IPS-15b (cell line): Measurements from ENCODE around the gene CGNL1.

Experiments used
- H3K27me3 ChIP-seq: one replicate; pipeline ENCODE4 v1.6.1; 2013; ENCODE audit warnings: low read length; ENCODE audit not compliant: control insufficient read depth, insufficient read depth
- H3K36me3 ChIP-seq: one replicate; pipeline ENCODE4 v1.6.1; 2013; ENCODE audit warnings: low read length; ENCODE audit not compliant: control insufficient read depth, insufficient read depth
- H3K4me1 ChIP-seq: one replicate; pipeline ENCODE4 v1.6.1; 2013; ENCODE audit warnings: mild to moderate bottlenecking, low read length; ENCODE audit not compliant: control insufficient read depth, insufficient read depth
- H3K4me3 ChIP-seq: one replicate; pipeline ENCODE4 v1.5.1; 2013; ENCODE audit warnings: low read depth, low read length
- H3K9ac ChIP-seq: one replicate; pipeline ENCODE4 v1.6.1; 2013; ENCODE audit warnings: low read depth, mild to moderate bottlenecking, low read length
- H3K9me3 ChIP-seq: one replicate; pipeline ENCODE4 v1.6.1; 2013; ENCODE audit warnings: mild to moderate bottlenecking, low read length; ENCODE audit not compliant: control insufficient read depth, insufficient read depth

CGNL1 gene

GRCh38 chr15:57537488-57538264 lies 161.4 kb downstream of the CGNL1 start:
- Histone ChIP-seq H3K9ac (no peak overlapping the region), H3K4me1 (no peaks in the 10 kb centered on the region), H3K36me3 (peaks cover 18% of the 10 kb centered on the region), H3K4me3 (no peak overlapping the region), H3K9me3 (no peaks in the 10 kb centered on the region), H3K27me3 (no peaks in the 10 kb centered on the region)

GRCh38 chr15:57538265-57538529 lies 161.9 kb downstream of the CGNL1 start:
- H3K36me3 ChIP-seq, result peaks cover 18% of the 10 kb centered on the region
- H3K4me1 ChIP-seq, result no peaks in the 10 kb centered on the region
- no peaks in the 10 kb centered on the region for H3K9me3 ChIP-seq
- H3K9ac ChIP-seq, result no peak overlapping the region
- no peaks in the 10 kb centered on the region for H3K27me3 ChIP-seq
- no peak overlapping the region for H3K4me3 ChIP-seq

- Histone ChIP-seq H3K9me3 (no peaks in the 10 kb centered on the region), H3K27me3 (no peaks in the 10 kb centered on the region), H3K36me3 (peaks cover 22% of the 10 kb centered on the region), H3K4me1 (no peaks in the 10 kb centered on the region), H3K9ac (no peak overlapping the region), H3K4me3 (no peak overlapping the region)
These were observed 162.5 kb downstream of the CGNL1 start for GRCh38 chr15:57538821-57539220.

- H3K27me3 ChIP-seq, result no peaks in the 10 kb centered on the region
- H3K4me3 ChIP-seq, result no peak overlapping the region
- H3K9ac ChIP-seq, result no peak overlapping the region
- H3K36me3 ChIP-seq, result peaks cover 34% of the 10 kb centered on the region
- H3K4me1 ChIP-seq, result no peaks in the 10 kb centered on the region
- H3K9me3 ChIP-seq, result no peaks in the 10 kb centered on the region
These were observed 163.9 kb downstream of the CGNL1 start for GRCh38 chr15:57540211-57540610.

GRCh38 chr15:57540736-57541135 lies 164.4 kb downstream of the CGNL1 start:
- H3K27me3 ChIP-seq, result no peaks in the 10 kb centered on the region

GRCh38 chr15:57541271-57541670 lies 165.0 kb downstream of the CGNL1 start:
- peaks cover 40% of the 10 kb centered on the region for H3K36me3 ChIP-seq
- H3K4me3 ChIP-seq, result no peak overlapping the region
- H3K9me3 ChIP-seq, result no peaks in the 10 kb centered on the region
- no peaks in the 10 kb centered on the region for H3K27me3 ChIP-seq
- H3K9ac ChIP-seq, result no peak overlapping the region
- no peaks in the 10 kb centered on the region for H3K4me1 ChIP-seq

More at GRCh38 chr15:57540736-57541135, 164.4 kb downstream of the CGNL1 start:
- H3K9me3 ChIP-seq, result no peaks in the 10 kb centered on the region
- no peak overlapping the region for H3K9ac ChIP-seq
- H3K36me3 ChIP-seq, result peaks cover 36% of the 10 kb centered on the region
- H3K4me1 ChIP-seq, result no peaks in the 10 kb centered on the region
- H3K4me3 ChIP-seq, result no peak overlapping the region

- Histone ChIP-seq H3K4me3 (no peak overlapping the region), H3K4me1 (no peaks in the 10 kb centered on the region), H3K9ac (no peak overlapping the region), H3K27me3 (no peaks in the 10 kb centered on the region), H3K9me3 (no peaks in the 10 kb centered on the region), H3K36me3 (peaks cover 42% of the 10 kb centered on the region)
These were observed 165.7 kb downstream of the CGNL1 start for GRCh38 chr15:57541805-57542504.

GRCh38 chr15:57542505-57542817 lies 166.2 kb downstream of the CGNL1 start:
- Histone ChIP-seq H3K36me3 (peaks cover 47% of the 10 kb centered on the region), H3K9ac (no peak overlapping the region), H3K4me1 (no peaks in the 10 kb centered on the region), H3K4me3 (no peak overlapping the region), H3K9me3 (no peaks in the 10 kb centered on the region), H3K27me3 (no peaks in the 10 kb centered on the region)

GRCh38 chr15:57544848-57545480 lies 168.7 kb downstream of the CGNL1 start:
- Histone ChIP-seq H3K36me3 (peaks cover 54% of the 10 kb centered on the region), H3K9ac (no peak overlapping the region), H3K4me3 (no peak overlapping the region), H3K9me3 (no peaks in the 10 kb centered on the region), H3K27me3 (no peaks in the 10 kb centered on the region), H3K4me1 (no peaks in the 10 kb centered on the region)

- H3K9ac ChIP-seq, result no peak overlapping the region
- peaks cover 48% of the 10 kb centered on the region for H3K36me3 ChIP-seq
These were observed 169.7 kb downstream of the CGNL1 start for GRCh38 chr15:57545995-57546394.

DNA sequence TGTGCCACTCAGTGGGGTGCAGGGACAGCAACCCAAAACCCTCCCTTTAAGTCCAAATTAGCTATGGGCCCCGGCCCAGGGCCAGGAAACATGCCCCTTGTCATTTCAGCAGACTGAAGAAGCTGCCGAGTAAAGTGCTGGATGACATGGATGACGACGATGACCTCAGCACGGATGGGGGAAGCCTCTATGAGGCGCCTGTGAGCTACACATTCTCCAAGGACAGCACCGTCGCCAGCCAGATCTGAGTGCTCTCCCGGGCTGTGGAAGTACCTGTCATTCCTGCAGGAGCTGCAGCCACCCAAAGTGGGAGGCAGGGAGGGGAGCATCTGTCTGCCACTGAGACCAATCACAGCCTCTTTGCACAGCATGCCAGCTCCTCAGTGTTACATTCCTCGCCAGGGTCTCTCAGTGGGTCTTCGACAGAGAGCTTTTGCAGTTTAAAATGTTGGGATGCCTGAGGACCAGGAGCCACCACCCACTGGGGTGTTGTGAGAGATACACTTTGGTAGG lies 171.0 kb downstream of the CGNL1 start:
- Histone ChIP-seq H3K9me3 (no peaks in the 10 kb centered on the region), H3K27me3 (no peaks in the 10 kb centered on the region), H3K36me3 (peaks cover 52% of the 10 kb centered on the region), H3K4me1 (peaks cover 5% of the 10 kb centered on the region), H3K9ac (no peak overlapping the region), H3K4me3 (no peak overlapping the region)

More at GRCh38 chr15:57545995-57546394, 169.7 kb downstream of the CGNL1 start:
- Histone ChIP-seq H3K9me3 (no peaks in the 10 kb centered on the region), H3K4me3 (no peak overlapping the region), H3K4me1 (no peaks in the 10 kb centered on the region), H3K27me3 (no peaks in the 10 kb centered on the region)

- H3K4me1 ChIP-seq, result peaks cover 5% of the 10 kb centered on the region
- H3K4me3 ChIP-seq, result no peak overlapping the region
- no peak overlapping the region for H3K9ac ChIP-seq
- H3K27me3 ChIP-seq, result no peaks in the 10 kb centered on the region
- H3K36me3 ChIP-seq, result peaks cover 53% of the 10 kb centered on the region
- no peaks in the 10 kb centered on the region for H3K9me3 ChIP-seq
These were observed 172.0 kb downstream of the CGNL1 start for GRCh38 chr15:57548351-57548750.
